ENCODE measurements around the gene RABEP2. TPM values are rescaled to one million over a fixed set of nuclear protein-coding genes. Genes with fewer than 3 reads are reported as not detected.

The RABEP2 gene
- total RNA-seq, 1 experiment from 2014 or later = 17.5 TPM

- H4K8ac ChIP-seq (replicated peaks; ENCODE audit: insufficient read length, low read depth, low read length) = no peak within 1 kb of the TSS
- no peaks in the 10 kb centered on the region for H3K79me2 ChIP-seq (ENCODE audit: insufficient read depth, low read length)
- H3K14ac ChIP-seq (ENCODE audit: insufficient read depth, low read length) = peak within 1 kb of the TSS; percentile 75; the same call in 1 of the 2 replicates
- Mint-ChIP-seq H3K36me3 (ENCODE audit: insufficient read depth in 1 of 3, low read depth in 3 of 3) (peaks cover 4 to 18% (median 15%) of the 10 kb centered on the region in 3 experiments), H3K27me3 (ENCODE audit: low read depth) (peaks cover 18% of the 10 kb centered on the region), H3K9me3 (no peaks in the 10 kb centered on the region; a peak in 1 of 5 replicates), H3K4me3 (peak within 1 kb of the TSS; percentile 87 to 95), H3K4me1 (peaks cover 26 to 60% of the 10 kb centered on the region in 2 experiments), H3K27ac (peak within 1 kb of the TSS; percentile 48 to 95 (median 84); a peak in 6 of 7 replicates)
- DNase-seq = no peak
- H2BK12ac ChIP-seq (ENCODE audit: insufficient read length, low read depth, low read length) = no peak within 1 kb of the TSS
- H2BK15ac ChIP-seq (ENCODE audit: low read depth, low read length) = no peak within 1 kb of the TSS
- H3K4me2 ChIP-seq (ENCODE audit: insufficient read depth, insufficient read length, low read length) = peak within 1 kb of the TSS; percentile 64
- H3K79me1 ChIP-seq (ENCODE audit: insufficient read depth, low read depth, low read length, poor library complexity, severe bottlenecking) = no peaks in the 10 kb centered on the region
- TF ChIP-seq, protein P1, sequence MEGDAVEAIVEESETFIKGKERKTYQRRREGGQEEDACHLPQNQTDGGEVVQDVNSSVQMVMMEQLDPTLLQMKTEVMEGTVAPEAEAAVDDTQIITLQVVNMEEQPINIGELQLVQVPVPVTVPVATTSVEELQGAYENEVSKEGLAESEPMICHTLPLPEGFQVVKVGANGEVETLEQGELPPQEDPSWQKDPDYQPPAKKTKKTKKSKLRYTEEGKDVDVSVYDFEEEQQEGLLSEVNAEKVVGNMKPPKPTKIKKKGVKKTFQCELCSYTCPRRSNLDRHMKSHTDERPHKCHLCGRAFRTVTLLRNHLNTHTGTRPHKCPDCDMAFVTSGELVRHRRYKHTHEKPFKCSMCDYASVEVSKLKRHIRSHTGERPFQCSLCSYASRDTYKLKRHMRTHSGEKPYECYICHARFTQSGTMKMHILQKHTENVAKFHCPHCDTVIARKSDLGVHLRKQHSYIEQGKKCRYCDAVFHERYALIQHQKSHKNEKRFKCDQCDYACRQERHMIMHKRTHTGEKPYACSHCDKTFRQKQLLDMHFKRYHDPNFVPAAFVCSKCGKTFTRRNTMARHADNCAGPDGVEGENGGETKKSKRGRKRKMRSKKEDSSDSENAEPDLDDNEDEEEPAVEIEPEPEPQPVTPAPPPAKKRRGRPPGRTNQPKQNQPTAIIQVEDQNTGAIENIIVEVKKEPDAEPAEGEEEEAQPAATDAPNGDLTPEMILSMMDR (conservative IDR thresholded peaks at IDR 0.05) = no peak
- H3K56ac ChIP-seq (ENCODE audit: insufficient read length, low read depth, low read length) = no peak within 1 kb of the TSS
- H2BK20ac ChIP-seq (ENCODE audit: low read depth, low read length, poor library complexity, severe bottlenecking) = no peak within 1 kb of the TSS
- H2BK120ac ChIP-seq (ENCODE audit: low read depth, low read length, poor library complexity, severe bottlenecking) = no peak within 1 kb of the TSS
- peaks cover 6% of the 10 kb centered on the region; the same call in 1 of the 2 replicates for H3K27me3 ChIP-seq (ENCODE audit: insufficient read depth, low read length)
- H2AK5ac ChIP-seq (ENCODE audit: insufficient read length, low read length) = no peak within 1 kb of the TSS
- no peaks in the 10 kb centered on the region for H3K9me3 ChIP-seq (ENCODE audit: control insufficient read depth, low read depth, low read length)
- no peak within 1 kb of the TSS for H3K4ac ChIP-seq (ENCODE audit: low read depth, low read length)
- H2BK5ac ChIP-seq (ENCODE audit: insufficient read length, low read length) = no peak within 1 kb of the TSS
- H3K18ac ChIP-seq (ENCODE audit: insufficient read length, low read depth, low read length) = no peak within 1 kb of the TSS
- H3T11ph ChIP-seq (ENCODE audit: low read length) = no peak within 1 kb of the TSS
- H4K91ac ChIP-seq (ENCODE audit: insufficient read length, low read depth, low read length) = no peak within 1 kb of the TSS
- H3K27ac ChIP-seq (ENCODE audit: insufficient read length, low read depth, low read length) = no peak within 1 kb of the TSS
- no peak within 1 kb of the TSS for H2AFZ ChIP-seq (ENCODE audit: low read length)
- WGBS (ENCODE audit: extremely low coverage, insufficient read length, low lambda C conversion rate) = no CpG with 5 or more reads among the region's 25 CpGs
- no peak within 1 kb of the TSS for H3K23ac ChIP-seq (ENCODE audit: insufficient read length, low read depth, low read length)
- H4K5ac ChIP-seq (ENCODE audit: insufficient read length, low read depth, low read length) = no peak within 1 kb of the TSS
- peaks cover 11% of the 10 kb centered on the region for H3K23me2 ChIP-seq (ENCODE audit: insufficient read length, low read depth, low read length, poor library complexity, severe bottlenecking)
- no peaks in the 10 kb centered on the region for H4K20me1 ChIP-seq (ENCODE audit: control insufficient read depth, insufficient read depth, insufficient read length)
- peak within 1 kb of the TSS; percentile 63 for H3K9ac ChIP-seq (ENCODE audit: extremely low read depth, insufficient read length, low read length)
- peaks cover 2% of the 10 kb centered on the region; the same call in 1 of the 2 replicates for H3K4me1 ChIP-seq (ENCODE audit: insufficient read depth, low read length)
Observed at GRCh38 chr16:28878083-28878926, 46.7 kb downstream of the RABEP2 start, which contains the start of gene ATP2A1. ATP2A1 (plus strand) TSS chr16:28878488; CDS start chr16:28878672, 184 bp downstream.
